CD14-positive monocyte (primary cell): ENCODE results near the gene TLR7. TPM values are rescaled to one million over a fixed set of nuclear protein-coding genes. Genes with fewer than 3 reads are reported as not detected.

ENCODE experiments used
- DNase-seq, 3 donors: peaks; one replicate each; pipeline ENCODE4 v3.0.0-alpha.2; 2011 to 2022
- H2AFZ ChIP-seq: 2 replicates; pipeline ENCODE4 v1.6.0; 2012; ENCODE audit warnings: mild to moderate bottlenecking, low read depth, low read length, inconsistent platforms; ENCODE audit not compliant: insufficient read depth, poor library complexity, severe bottlenecking
- H3K27ac ChIP-seq, 2 donors: 1 replicate in 1 of 2; 2 replicates in 1 of 2; pipeline ENCODE4 v1.5.1; 2012 to 2013; ENCODE audit warnings: low read length in 2 of 2, control low read depth in 1 of 2, inconsistent platforms in 1 of 2, low read depth in 1 of 2, mild to moderate bottlenecking in 1 of 2
- H3K27me3 ChIP-seq, 2 donors: one replicate each; pipeline versions ENCODE4 v1.6.0 to v1.6.1; 2011 to 2013; ENCODE audit warnings: low read length in 2 of 2; ENCODE audit not compliant: control insufficient read depth in 2 of 2, insufficient read depth in 2 of 2
- H3K36me3 ChIP-seq, 2 donors: replicated peaks in 1 of 2; 1 replicate in 1 of 2; 2 replicates in 1 of 2; pipeline versions ENCODE4 v1.5.1 to v1.6.1; 2012 to 2013; ENCODE audit warnings: low read length in 2 of 2, control low read depth in 1 of 2, inconsistent platforms in 1 of 2, mild to moderate bottlenecking in 1 of 2; ENCODE audit not compliant: insufficient read depth in 2 of 2, control insufficient read depth in 1 of 2
- H3K4me1 ChIP-seq, 2 donors: 1 replicate in 1 of 2; 2 replicates in 1 of 2; pipeline versions ENCODE4 v1.5.1 to v1.6.1; 2012 to 2013; ENCODE audit warnings: low read length in 2 of 2, control low read depth in 1 of 2, inconsistent platforms in 1 of 2, mild to moderate bottlenecking in 1 of 2, moderate library complexity in 1 of 2; ENCODE audit not compliant: insufficient read depth in 2 of 2, control insufficient read depth in 1 of 2
- H3K4me2 ChIP-seq: replicated peaks from 2 replicates; pipeline ENCODE3; 2012; ENCODE audit warnings: low read length, moderate library complexity, mild to moderate bottlenecking; ENCODE audit not compliant: poor library complexity, severe bottlenecking; ENCODE audit errors: extremely low read depth
- H3K4me3 ChIP-seq, 3 experiments: fragments of 200-600 bp in 1 of 3; sonication (generic) in 1 of 3; replicated peaks in 1 of 3; 1 replicate in 2 of 3; 2 replicates in 1 of 3; pipeline ENCODE4 v1.5.1; 2011 to 2013; ENCODE audit warnings: low read length in 3 of 3, mild to moderate bottlenecking in 3 of 3, control low read depth in 2 of 3, low read depth in 2 of 3, inconsistent platforms in 1 of 3, moderate library complexity in 1 of 3
- H3K79me2 ChIP-seq: 2 replicates; pipeline ENCODE4 v1.6.0; 2012; ENCODE audit warnings: mild to moderate bottlenecking, control low read depth, inconsistent platforms, low read length, moderate library complexity; ENCODE audit not compliant: insufficient read depth
- H3K9ac ChIP-seq: 2 replicates; pipeline ENCODE4 v1.6.0; 2017; ENCODE audit warnings: low read length, mild to moderate bottlenecking; ENCODE audit not compliant: insufficient read depth, poor library complexity, severe bottlenecking
- H3K9me3 ChIP-seq, 2 donors: replicated peaks in 1 of 2; 1 replicate in 1 of 2; 2 replicates in 1 of 2; pipeline versions ENCODE4 v1.5.1 to v1.6.1; 2012 to 2013; ENCODE audit warnings: low read length in 2 of 2, control low read depth in 1 of 2; ENCODE audit not compliant: control insufficient read depth in 1 of 2, insufficient read depth in 1 of 2
- H4K20me1 ChIP-seq: 2 replicates; pipeline ENCODE4 v1.6.0; 2012; ENCODE audit warnings: mild to moderate bottlenecking, low read length, control low read depth, moderate library complexity; ENCODE audit not compliant: insufficient read depth
- H3K27ac Mint-ChIP-seq, 7 donors: one replicate each; pipeline ENCODE4 v1.8.0; 2020; ENCODE audit warnings: mild to moderate bottlenecking in 7 of 7, mixed read lengths in 7 of 7, moderate library complexity in 6 of 7, inconsistent platforms in 2 of 7
- H3K27me3 Mint-ChIP-seq, 3 donors: one replicate each; pipeline ENCODE4 v1.8.0; 2021 to 2022; ENCODE audit warnings: low read depth in 3 of 3, mild to moderate bottlenecking in 3 of 3, mixed read lengths in 3 of 3, moderate library complexity in 3 of 3, inconsistent platforms in 1 of 3
- H3K36me3 Mint-ChIP-seq, 2 donors: one replicate each; pipeline ENCODE4 v1.8.0; 2020; ENCODE audit warnings: mixed read lengths in 2 of 2, inconsistent platforms in 1 of 2, mild to moderate bottlenecking in 1 of 2
- H3K4me1 Mint-ChIP-seq: one replicate; pipeline ENCODE4 v1.8.0; 2020; ENCODE audit warnings: mild to moderate bottlenecking, mixed read lengths
- H3K4me3 Mint-ChIP-seq, 2 donors: one replicate each; pipeline ENCODE4 v1.8.0; 2020; ENCODE audit warnings: mild to moderate bottlenecking in 2 of 2, mixed read lengths in 2 of 2, moderate library complexity in 1 of 2
- H3K9me3 Mint-ChIP-seq, 7 donors: one replicate each; pipeline ENCODE4 v1.8.0; 2020 to 2022; ENCODE audit warnings: mixed read lengths in 7 of 7, mild to moderate bottlenecking in 6 of 7, moderate library complexity in 6 of 7, inconsistent platforms in 2 of 7
- WGBS: methylation state at CpG from one replicate; pipeline ENCODE4 v1.1.5; 2013; ENCODE audit warnings: missing lambda C conversion rate; ENCODE audit not compliant: insufficient coverage; 5-methylcytosine and 5-hydroxymethylcytosine counted together
- intact Hi-C, 2 donors: fragments of 100-400 bp; cut with micrococcal nuclease; formaldehyde crosslinking; loops; one replicate each; pipeline versions ENCODE4 v1.15.0 to v1.15.1; 2023
- polyA plus RNA-seq, 3 donors: library from polyadenylated mRNA; depleted of rRNA in 1 of 3; unstranded in 2 of 3; stranded (reverse) in 1 of 3; fragments of 300-500 nt in 2 of 3; fragments of >200 nt in 1 of 3; fragmentation: Illumina TruSeq in 2 of 3; gene quantifications; 1 replicate in 2 of 3; 2 replicates in 1 of 3; pipeline ENCODE4 v1.2.3, GENCODE V29; 2012 to 2021
- TF ChIP-seq, protein P1 (sequence below): fragments of 200-600 bp; IDR thresholded peaks from one replicate; pipeline ENCODE4 v1.8.0; 2022; ENCODE audit warnings: antibody characterized with exemption, mild to moderate bottlenecking

The TLR7 gene
- polyA plus RNA-seq, 3 donors, result 4.2 to 27.3 (median 23.0) TPM

DNA sequence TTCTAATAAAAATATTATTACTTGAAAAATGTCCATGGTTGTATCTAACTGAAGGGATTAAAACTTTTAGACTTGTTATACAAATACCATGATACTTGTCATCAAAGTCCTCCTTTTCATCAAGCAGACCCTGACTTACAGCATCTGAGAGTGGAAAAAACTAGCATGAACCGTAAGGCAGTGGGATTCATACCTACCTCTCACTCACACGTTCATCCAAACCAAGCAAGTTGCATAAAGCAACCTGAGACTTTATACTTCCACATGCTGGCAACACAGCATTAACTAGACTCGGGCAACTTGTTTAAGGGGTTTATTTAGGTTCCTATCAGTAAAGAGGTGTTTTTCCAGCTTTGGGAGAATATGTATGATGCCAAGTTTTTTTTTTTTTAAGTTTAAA, 22.6 kb upstream of the TLR7 start:
- Histone ChIP-seq H3K4me2 (peak overlapping the region; percentile 0), H3K9me3 (peaks cover 0 to under 1% of the 10 kb centered on the region in 2 donors), H3K36me3 (no peaks in the 10 kb centered on the region), H3K27me3 (peaks cover 0 to 4% of the 10 kb centered on the region in 2 donors), H3K79me2 (no peaks in the 10 kb centered on the region), H4K20me1 (no peaks in the 10 kb centered on the region), H3K4me1 (no peaks in the 10 kb centered on the region), H3K9ac (no peak overlapping the region), H2AFZ (no peak overlapping the region), H3K27ac (no peak overlapping the region), H3K4me3 (no peak overlapping the region)
- Mint-ChIP-seq H3K36me3 (no peaks in the 10 kb centered on the region), H3K4me3 (no peak overlapping the region), H3K27ac (no peak overlapping the region), H3K9me3 (peaks cover 0 to 4% (median under 1%) of the 10 kb centered on the region in 7 donors), H3K4me1 (peaks cover 9% of the 10 kb centered on the region), H3K27me3 (peaks cover 0 to 26% (median 0%) of the 10 kb centered on the region in 3 donors)
- no peak for DNase-seq
- TF ChIP-seq, protein P1, sequence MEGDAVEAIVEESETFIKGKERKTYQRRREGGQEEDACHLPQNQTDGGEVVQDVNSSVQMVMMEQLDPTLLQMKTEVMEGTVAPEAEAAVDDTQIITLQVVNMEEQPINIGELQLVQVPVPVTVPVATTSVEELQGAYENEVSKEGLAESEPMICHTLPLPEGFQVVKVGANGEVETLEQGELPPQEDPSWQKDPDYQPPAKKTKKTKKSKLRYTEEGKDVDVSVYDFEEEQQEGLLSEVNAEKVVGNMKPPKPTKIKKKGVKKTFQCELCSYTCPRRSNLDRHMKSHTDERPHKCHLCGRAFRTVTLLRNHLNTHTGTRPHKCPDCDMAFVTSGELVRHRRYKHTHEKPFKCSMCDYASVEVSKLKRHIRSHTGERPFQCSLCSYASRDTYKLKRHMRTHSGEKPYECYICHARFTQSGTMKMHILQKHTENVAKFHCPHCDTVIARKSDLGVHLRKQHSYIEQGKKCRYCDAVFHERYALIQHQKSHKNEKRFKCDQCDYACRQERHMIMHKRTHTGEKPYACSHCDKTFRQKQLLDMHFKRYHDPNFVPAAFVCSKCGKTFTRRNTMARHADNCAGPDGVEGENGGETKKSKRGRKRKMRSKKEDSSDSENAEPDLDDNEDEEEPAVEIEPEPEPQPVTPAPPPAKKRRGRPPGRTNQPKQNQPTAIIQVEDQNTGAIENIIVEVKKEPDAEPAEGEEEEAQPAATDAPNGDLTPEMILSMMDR, result no peak
- intact Hi-C loops, result no loop called here
- no CpG with 5 or more reads among the region's 3 CpGs for WGBS

GRCh38 chrX:12865359-12865758, 1.5 kb upstream of the TLR7 start:
- H3K27ac Mint-ChIP-seq, result peak overlapping the region; percentile 53 to 88 (median 80)
- H2AFZ ChIP-seq, result no peak overlapping the region

More at GRCh38 chrX:12865359-12865758, 1.5 kb upstream of the TLR7 start:
- peaks cover 5 to 10% of the 10 kb centered on the region in 2 donors for H3K36me3 Mint-ChIP-seq
- Histone ChIP-seq H3K4me3 (peak overlapping the region in 1 of 3 experiments; percentile 57), H3K9ac (no peak overlapping the region), H3K4me1 (peaks cover 47 to 55% of the 10 kb centered on the region in 2 donors), H4K20me1 (no peaks in the 10 kb centered on the region), H3K27ac (peak overlapping the region; percentile 5 to 50), H3K9me3 (no peaks in the 10 kb centered on the region), H3K36me3 (no peaks in the 10 kb centered on the region), H3K4me2 (peak overlapping the region; percentile 62), H3K27me3 (peaks cover 0 to 3% of the 10 kb centered on the region in 2 donors), H3K79me2 (peaks cover 30% of the 10 kb centered on the region)
- H3K27me3 Mint-ChIP-seq, result peaks cover 0 to 2% (median 0%) of the 10 kb centered on the region in 3 donors
- no CpG with 5 or more reads among the region's 7 CpGs for WGBS
- peak; percentile 33 to 69 (median 58) for DNase-seq
- TF ChIP-seq, protein P1, result no peak
- peaks cover 38% of the 10 kb centered on the region for H3K4me1 Mint-ChIP-seq
- intact Hi-C loops, result no loop called here
- H3K4me3 Mint-ChIP-seq, result peak overlapping the region; percentile 44 to 78
- peaks cover 2 to 38% (median 12%) of the 10 kb centered on the region in 7 donors for H3K9me3 Mint-ChIP-seq
